Suprapubic skin (tissue), 4 donors: Measurements from ENCODE around the gene AMOTL1.

Source experiments
- CTCF ChIP-seq, 2 donors: fragments of 200-600 bp in 1 of 2; fragments of 450-650 bp in 1 of 2; sonication (generic) in 1 of 2; IDR thresholded peaks; one replicate each; pipeline ENCODE4 v1.5.1; 2016 to 2019; ENCODE audit warnings: antibody characterized with exemption in 2 of 2, mild to moderate bottlenecking in 1 of 2, moderate library complexity in 1 of 2
- EP300 ChIP-seq: sonication (generic); formaldehyde crosslinking; IDR thresholded peaks from one replicate; pipeline ENCODE4 v1.6.1; 2017; ENCODE audit warnings: antibody characterized with exemption
- POLR2A ChIP-seq, 2 donors: fragments of 450-650 bp; IDR thresholded peaks; one replicate each; pipeline ENCODE4 v1.6.1; 2017; ENCODE audit warnings: antibody characterized with exemption in 2 of 2, mild to moderate bottlenecking in 2 of 2, moderate library complexity in 2 of 2
- POLR2AphosphoS5 ChIP-seq, 3 donors: sonication (generic); formaldehyde crosslinking; IDR thresholded peaks; one replicate each; pipeline ENCODE4 v1.6.1; 2017; ENCODE audit warnings: antibody characterized with exemption in 3 of 3

- no peak for TF ChIP-seq CTCF (IDR thresholded peaks at IDR 0.05)
- TF ChIP-seq POLR2A (IDR thresholded peaks at IDR 0.05) = no peak
- TF ChIP-seq EP300 = no peak
- no peak for TF ChIP-seq POLR2AphosphoS5 (IDR thresholded peaks at IDR 0.05)
Observed at GRCh38 chr11:94769880-94770279, 1.7 kb downstream of the AMOTL1 start.
